Breast epithelium (tissue), 3 donors: ENCODE results near the gene DNAI2.

ENCODE experiments used
- POLR2AphosphoS5 ChIP-seq, 3 donors: sonication (generic); formaldehyde crosslinking; IDR thresholded peaks; one replicate each; pipeline ENCODE4 v1.6.1; 2017; ENCODE audit warnings: antibody characterized with exemption in 3 of 3
- TF ChIP-seq, protein P1 (sequence below), 3 donors: fragments of 450-650 bp; IDR thresholded peaks; one replicate each; pipeline ENCODE4 v1.5.1; 2016 to 2017; ENCODE audit warnings: antibody characterized with exemption in 3 of 3, mild to moderate bottlenecking in 3 of 3, moderate library complexity in 3 of 3

DNA sequence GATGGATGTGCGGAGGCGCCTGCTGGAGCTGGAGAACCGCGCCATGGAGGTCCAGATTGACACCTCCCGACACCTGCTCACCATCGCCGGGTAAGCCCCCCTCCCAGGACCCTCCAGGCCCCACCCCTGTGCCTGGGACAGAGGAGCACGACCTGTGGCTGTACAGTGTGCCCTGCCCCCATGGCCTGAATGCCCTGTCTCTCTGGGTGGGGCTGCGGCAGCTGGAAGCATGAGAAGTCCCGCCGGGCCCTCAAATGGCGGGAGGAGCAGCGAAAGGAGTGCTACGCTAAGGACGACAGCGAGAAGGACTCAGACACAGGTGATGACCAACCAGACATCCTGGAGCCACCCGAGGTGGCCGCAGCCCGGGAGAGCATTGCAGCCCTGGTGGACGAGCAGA is 76.5 kb downstream of the DNAI2 start:
- TF ChIP-seq, protein P1, sequence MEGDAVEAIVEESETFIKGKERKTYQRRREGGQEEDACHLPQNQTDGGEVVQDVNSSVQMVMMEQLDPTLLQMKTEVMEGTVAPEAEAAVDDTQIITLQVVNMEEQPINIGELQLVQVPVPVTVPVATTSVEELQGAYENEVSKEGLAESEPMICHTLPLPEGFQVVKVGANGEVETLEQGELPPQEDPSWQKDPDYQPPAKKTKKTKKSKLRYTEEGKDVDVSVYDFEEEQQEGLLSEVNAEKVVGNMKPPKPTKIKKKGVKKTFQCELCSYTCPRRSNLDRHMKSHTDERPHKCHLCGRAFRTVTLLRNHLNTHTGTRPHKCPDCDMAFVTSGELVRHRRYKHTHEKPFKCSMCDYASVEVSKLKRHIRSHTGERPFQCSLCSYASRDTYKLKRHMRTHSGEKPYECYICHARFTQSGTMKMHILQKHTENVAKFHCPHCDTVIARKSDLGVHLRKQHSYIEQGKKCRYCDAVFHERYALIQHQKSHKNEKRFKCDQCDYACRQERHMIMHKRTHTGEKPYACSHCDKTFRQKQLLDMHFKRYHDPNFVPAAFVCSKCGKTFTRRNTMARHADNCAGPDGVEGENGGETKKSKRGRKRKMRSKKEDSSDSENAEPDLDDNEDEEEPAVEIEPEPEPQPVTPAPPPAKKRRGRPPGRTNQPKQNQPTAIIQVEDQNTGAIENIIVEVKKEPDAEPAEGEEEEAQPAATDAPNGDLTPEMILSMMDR (IDR thresholded peaks at IDR 0.05): no peak
- TF ChIP-seq POLR2AphosphoS5 (IDR thresholded peaks at IDR 0.05): no peak
